ENCODE results near the gene SLC8B1.

The SLC8B1 gene

GRCh38 chr12:113347107-113347506, 12.2 kb upstream of the SLC8B1 start:
- in situ Hi-C loops (cut with MboI; ENCODE audit: low pct_unique_long_range_greater_than_20kb, low sequenced_read_pairs, unreplicated experiment) = no loop called here
- TF ChIP-seq CTCF (IDR thresholded peaks at IDR 0.05; ENCODE audit: extremely low read depth, insufficient read depth, missing control alignments) = no peak
- no peak for DNase-seq (ENCODE audit: low spot score)

DNA sequence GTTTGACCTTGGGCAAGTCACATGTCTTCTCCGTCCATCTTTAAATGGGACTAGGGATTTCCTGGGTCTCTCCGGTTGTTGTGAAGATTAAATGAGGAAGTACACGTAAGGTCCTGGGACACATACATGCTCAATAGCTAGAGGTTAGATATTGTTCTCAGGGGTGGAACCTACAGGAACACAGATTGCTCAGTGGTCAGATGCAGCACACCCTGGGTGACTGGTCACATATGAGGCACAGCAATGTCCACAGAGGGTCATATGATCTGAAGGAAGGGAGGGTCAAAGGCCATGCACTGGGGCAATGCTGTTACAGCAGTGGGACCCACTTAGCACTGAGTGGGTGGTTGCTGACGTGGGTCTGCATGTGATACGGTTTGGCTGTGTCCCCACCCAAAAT, 11.4 kb upstream of the SLC8B1 start:
- DNase-seq (ENCODE audit: low spot score) = no peak
- no peak for TF ChIP-seq CTCF (IDR thresholded peaks at IDR 0.05; ENCODE audit: extremely low read depth, insufficient read depth, missing control alignments)
- in situ Hi-C loops (cut with MboI; ENCODE audit: low pct_unique_long_range_greater_than_20kb, low sequenced_read_pairs, unreplicated experiment) = no loop called here

DNA sequence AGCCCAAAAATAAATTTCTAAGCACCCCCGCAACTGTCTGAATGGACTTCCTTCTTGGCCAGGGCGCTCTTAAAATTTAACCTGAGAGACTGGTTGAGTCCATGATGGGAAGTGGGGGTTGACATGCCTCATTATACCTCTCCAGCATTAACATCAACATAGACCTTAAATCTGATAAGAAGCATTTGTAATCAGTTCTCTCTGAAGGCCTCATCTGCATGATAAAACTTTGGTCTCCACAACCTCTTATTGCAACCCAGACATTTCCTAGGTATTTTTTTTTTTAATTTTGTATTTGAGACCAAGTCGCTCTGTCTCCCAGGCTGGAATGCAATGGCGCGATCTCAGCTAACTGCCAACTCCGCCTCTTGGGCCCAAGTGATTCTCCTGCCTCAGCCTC, 10.4 kb upstream of the SLC8B1 start:
- no peak for DNase-seq (ENCODE audit: low spot score)
- in situ Hi-C loops (cut with MboI; ENCODE audit: low pct_unique_long_range_greater_than_20kb, low sequenced_read_pairs, unreplicated experiment) = no loop called here
- no peak for TF ChIP-seq CTCF (IDR thresholded peaks at IDR 0.05; ENCODE audit: extremely low read depth, insufficient read depth, missing control alignments)

DNA sequence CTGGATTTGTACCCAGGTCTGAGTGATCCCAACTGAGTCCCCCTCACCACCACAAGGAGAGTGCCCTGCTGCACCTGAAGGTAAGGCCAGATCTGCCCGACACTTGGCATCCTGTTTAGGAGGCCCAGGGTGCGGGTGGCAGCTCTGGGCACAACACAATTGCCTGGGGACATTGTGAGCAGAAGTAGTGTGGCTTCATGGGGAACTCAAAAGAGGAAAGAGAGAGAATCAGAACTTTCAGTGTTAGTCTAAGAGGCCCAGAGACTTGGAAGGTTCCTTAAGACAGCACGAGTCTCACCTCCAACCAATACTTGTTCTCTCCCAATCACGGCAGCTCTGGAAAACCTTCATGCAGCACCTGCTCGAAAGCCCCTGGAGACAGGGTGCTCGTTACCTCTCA, 6.6 kb upstream of the SLC8B1 start:
- no peak for DNase-seq (ENCODE audit: low spot score)
- TF ChIP-seq CTCF (IDR thresholded peaks at IDR 0.05; ENCODE audit: extremely low read depth, insufficient read depth, missing control alignments) = no peak
- in situ Hi-C loops (cut with MboI; ENCODE audit: low pct_unique_long_range_greater_than_20kb, low sequenced_read_pairs, unreplicated experiment) = no loop called here

DNA sequence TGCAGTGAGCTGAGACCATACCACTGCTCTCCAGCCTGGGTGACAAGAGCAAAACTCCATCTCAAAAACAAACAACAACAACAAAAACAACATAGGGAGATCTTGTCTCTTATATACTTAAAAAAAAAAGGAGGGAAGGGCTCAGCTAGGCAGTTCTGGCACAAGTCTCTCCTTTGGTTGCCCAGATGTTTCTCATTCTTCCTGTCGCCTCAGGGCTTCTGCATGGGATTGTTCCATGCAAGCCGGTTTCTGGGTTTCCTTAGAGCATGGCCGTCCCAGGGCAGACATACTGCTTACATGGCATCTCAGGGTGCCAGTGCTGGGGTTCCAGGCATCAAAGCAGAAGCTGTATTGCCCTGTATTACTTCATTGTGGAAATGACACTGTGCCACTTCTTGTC, 5.2 kb upstream of the SLC8B1 start:
- DNase-seq (ENCODE audit: low spot score) = no peak
- in situ Hi-C loops (cut with MboI; ENCODE audit: low pct_unique_long_range_greater_than_20kb, low sequenced_read_pairs, unreplicated experiment) = no loop called here
- TF ChIP-seq CTCF (IDR thresholded peaks at IDR 0.05; ENCODE audit: extremely low read depth, insufficient read depth, missing control alignments) = no peak

GRCh38 chr12:113339540-113339939, 4.6 kb upstream of the SLC8B1 start:
- in situ Hi-C loops (cut with MboI; ENCODE audit: low pct_unique_long_range_greater_than_20kb, low sequenced_read_pairs, unreplicated experiment) = no loop called here
- no peak for DNase-seq (ENCODE audit: low spot score)
- no peak for TF ChIP-seq CTCF (IDR thresholded peaks at IDR 0.05; ENCODE audit: extremely low read depth, insufficient read depth, missing control alignments)
